DOHH2 (cell line): Measurements from ENCODE around the gene RBM5.

ENCODE experiments used
- H3F3A ChIP-seq: fragments of 200-600 bp; sonication (generic), shearing (Covaris generic); 2 replicates; pipeline ENCODE4 v1.6.0; 2016; ENCODE audit warnings: antibody characterized with exemption, mild to moderate bottlenecking; ENCODE audit not compliant: control insufficient read depth, insufficient read depth
- H3K27ac ChIP-seq: fragments of 200-600 bp; sonication (generic); 2 replicates; pipeline ENCODE4 v1.5.1; 2014; ENCODE audit warnings: low read depth, mild to moderate bottlenecking, low read length, moderate library complexity
- H3K27me3 ChIP-seq: fragments of 200-600 bp; sonication (generic); 2 replicates; pipeline ENCODE4 v1.6.1; 2014; ENCODE audit warnings: mild to moderate bottlenecking, low read length, mixed read lengths; ENCODE audit not compliant: control insufficient read depth
- H3K36me3 ChIP-seq: fragments of 200-600 bp; sonication (generic); 2 replicates; pipeline ENCODE4 v1.6.1; 2014; ENCODE audit warnings: mild to moderate bottlenecking, low read length, moderate library complexity, mixed read lengths; ENCODE audit not compliant: control insufficient read depth
- H3K4me1 ChIP-seq: fragments of 200-600 bp; sonication (generic); 2 replicates; pipeline ENCODE4 v1.6.1; 2014; ENCODE audit warnings: mild to moderate bottlenecking, low read length, mixed read lengths; ENCODE audit not compliant: control insufficient read depth
- H3K4me2 ChIP-seq: fragments of 200-600 bp; sonication (generic); 2 replicates; pipeline ENCODE4 v1.6.0; 2014; ENCODE audit warnings: mild to moderate bottlenecking, low read length, moderate library complexity
- H3K4me3 ChIP-seq: fragments of 200-600 bp; sonication (generic); 2 replicates; pipeline ENCODE4 v1.5.1; 2014; ENCODE audit warnings: mild to moderate bottlenecking, low read length, mixed read lengths
- H3K79me2 ChIP-seq: fragments of 200-600 bp; sonication (generic); 2 replicates; pipeline ENCODE4 v1.6.1; 2014; ENCODE audit warnings: mild to moderate bottlenecking, low read length, mixed read lengths; ENCODE audit not compliant: control insufficient read depth
- H3K9me2 ChIP-seq: fragments of 200-600 bp; sonication (generic); replicated peaks from 2 replicates; pipeline ENCODE4 v1.6.1; 2014; ENCODE audit warnings: mild to moderate bottlenecking, low read length, mixed read lengths; ENCODE audit not compliant: control insufficient read depth
- H3K9me3 ChIP-seq: fragments of 200-600 bp; sonication (generic); 2 replicates; pipeline ENCODE4 v1.6.1; 2014; ENCODE audit warnings: antibody characterized with exemption, low read length, mixed read lengths; ENCODE audit not compliant: control insufficient read depth, insufficient read depth
- H4K20me1 ChIP-seq: fragments of 200-600 bp; sonication (generic); 2 replicates; pipeline ENCODE4 v1.6.0; 2014; ENCODE audit warnings: low read depth, mild to moderate bottlenecking, antibody characterized with exemption, low read length, moderate library complexity; ENCODE audit not compliant: control insufficient read depth, insufficient read depth
- EZH2phosphoT487 ChIP-seq: fragments of 200-600 bp; sonication (generic); IDR thresholded peaks from 2 replicates; pipeline ENCODE4 v1.6.1; 2017; ENCODE audit warnings: borderline replicate concordance, mild to moderate bottlenecking, antibody characterized with exemption, low read length, moderate library complexity, mixed read lengths
- TF ChIP-seq, protein P1 (sequence below): fragments of 200-600 bp; sonication (generic); IDR thresholded peaks from one replicate; pipeline ENCODE4 v1.5.1; 2014; ENCODE audit warnings: antibody characterized with exemption, mild to moderate bottlenecking, low read depth, low read length; ENCODE audit not compliant: poor library complexity, severe bottlenecking

RBM5 gene

GRCh38 chr3:50154840-50155490 lies 66.2 kb downstream of the RBM5 start, which contains the start of gene SEMA3F:
Gene SEMA3F (plus strand): TSS chr3:50155324. CDS start chr3:50159623, 4,299 bp downstream.
- no peak for TF ChIP-seq EZH2phosphoT487
- TF ChIP-seq, protein P1, sequence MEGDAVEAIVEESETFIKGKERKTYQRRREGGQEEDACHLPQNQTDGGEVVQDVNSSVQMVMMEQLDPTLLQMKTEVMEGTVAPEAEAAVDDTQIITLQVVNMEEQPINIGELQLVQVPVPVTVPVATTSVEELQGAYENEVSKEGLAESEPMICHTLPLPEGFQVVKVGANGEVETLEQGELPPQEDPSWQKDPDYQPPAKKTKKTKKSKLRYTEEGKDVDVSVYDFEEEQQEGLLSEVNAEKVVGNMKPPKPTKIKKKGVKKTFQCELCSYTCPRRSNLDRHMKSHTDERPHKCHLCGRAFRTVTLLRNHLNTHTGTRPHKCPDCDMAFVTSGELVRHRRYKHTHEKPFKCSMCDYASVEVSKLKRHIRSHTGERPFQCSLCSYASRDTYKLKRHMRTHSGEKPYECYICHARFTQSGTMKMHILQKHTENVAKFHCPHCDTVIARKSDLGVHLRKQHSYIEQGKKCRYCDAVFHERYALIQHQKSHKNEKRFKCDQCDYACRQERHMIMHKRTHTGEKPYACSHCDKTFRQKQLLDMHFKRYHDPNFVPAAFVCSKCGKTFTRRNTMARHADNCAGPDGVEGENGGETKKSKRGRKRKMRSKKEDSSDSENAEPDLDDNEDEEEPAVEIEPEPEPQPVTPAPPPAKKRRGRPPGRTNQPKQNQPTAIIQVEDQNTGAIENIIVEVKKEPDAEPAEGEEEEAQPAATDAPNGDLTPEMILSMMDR: no peak

DNA sequence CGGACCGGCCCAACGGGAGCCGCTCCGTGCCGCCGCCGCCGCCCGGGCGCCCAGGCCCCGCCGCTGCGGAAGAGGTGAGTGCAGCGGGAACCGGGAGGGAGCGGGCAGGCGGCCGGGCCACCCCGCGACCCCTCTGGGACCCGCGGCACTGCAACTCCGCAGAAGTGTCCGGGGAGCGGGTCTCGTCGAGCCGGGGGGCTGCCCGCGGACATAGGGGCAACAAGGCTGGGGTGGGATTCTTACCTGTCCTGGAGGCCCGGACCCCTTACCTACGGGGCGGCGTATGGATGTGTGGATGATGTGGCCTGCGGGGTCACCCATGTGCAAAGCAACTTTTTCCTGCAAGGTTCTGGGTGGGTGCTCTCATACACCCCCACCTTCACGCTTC lies 66.8 kb downstream of the RBM5 start:
- peak; percentile 28; the same call in 1 of the 2 replicates for TF ChIP-seq EZH2phosphoT487
- TF ChIP-seq, protein P1: no peak

More at GRCh38 chr3:50154840-50155490, 66.2 kb downstream of the RBM5 start, which contains the start of gene SEMA3F:
- Histone ChIP-seq H3K27me3 (peaks cover 35% of the 10 kb centered on the region), H3K4me3 (peak within 1 kb of the TSS; percentile 71), H3K27ac (no peak within 1 kb of the TSS), H3K79me2 (no peaks in the 10 kb centered on the region), H3K9me3 (no peaks in the 10 kb centered on the region), H3K4me2 (peak within 1 kb of the TSS; percentile 71), H3K9me2 (no peaks in the 10 kb centered on the region), H3F3A (no peaks in the 10 kb centered on the region), H4K20me1 (no peaks in the 10 kb centered on the region), H3K4me1 (peaks cover 21% of the 10 kb centered on the region), H3K36me3 (no peaks in the 10 kb centered on the region)

DNA sequence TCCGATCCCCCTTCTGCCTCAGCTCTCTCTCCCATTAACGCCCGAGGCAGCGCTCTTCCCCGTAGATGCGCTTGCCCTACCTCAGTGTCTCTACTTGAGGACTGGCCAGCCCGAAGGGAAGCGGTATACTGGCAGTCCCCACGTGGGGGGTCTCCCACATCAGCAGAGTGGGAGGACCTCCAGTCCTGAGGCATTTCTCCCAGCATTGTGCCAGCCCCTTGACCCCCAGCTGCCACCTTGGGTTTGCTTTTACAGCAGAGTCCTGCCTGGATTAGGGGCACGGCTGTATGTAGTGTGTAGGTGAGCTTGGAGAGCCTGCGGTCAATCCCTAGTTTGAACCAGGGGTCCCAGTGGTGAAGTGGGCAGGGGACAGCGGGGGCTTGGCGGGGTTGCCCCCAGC lies 67.2 kb downstream of the RBM5 start:
- Histone ChIP-seq H3K9me2 (no peaks in the 10 kb centered on the region), H3K27ac (no peak overlapping the region), H3K4me3 (peak overlapping the region; percentile 65; the same call in 1 of the 2 replicates), H3K4me2 (peak overlapping the region; percentile 71), H3K79me2 (no peaks in the 10 kb centered on the region), H3F3A (no peaks in the 10 kb centered on the region), H3K9me3 (no peaks in the 10 kb centered on the region), H4K20me1 (no peaks in the 10 kb centered on the region), H3K4me1 (peaks cover 21% of the 10 kb centered on the region), H3K36me3 (no peaks in the 10 kb centered on the region), H3K27me3 (peaks cover 35% of the 10 kb centered on the region)
- TF ChIP-seq EZH2phosphoT487: no peak; the same call in 1 of the 2 replicates
- TF ChIP-seq, protein P1: no peak

More for the DNA sequence above, 66.8 kb downstream of the RBM5 start:
- H3K4me2 ChIP-seq: peak overlapping the region; percentile 71
- peak overlapping the region; percentile 65; the same call in 1 of the 2 replicates for H3K4me3 ChIP-seq
- H3K27ac ChIP-seq: no peak overlapping the region
- H3K36me3 ChIP-seq: no peaks in the 10 kb centered on the region
- no peaks in the 10 kb centered on the region for H3F3A ChIP-seq
- H4K20me1 ChIP-seq: no peaks in the 10 kb centered on the region
- H3K9me3 ChIP-seq: no peaks in the 10 kb centered on the region
- H3K27me3 ChIP-seq: peaks cover 35% of the 10 kb centered on the region
- no peaks in the 10 kb centered on the region for H3K9me2 ChIP-seq
- H3K79me2 ChIP-seq: no peaks in the 10 kb centered on the region
- peaks cover 21% of the 10 kb centered on the region for H3K4me1 ChIP-seq
